Left hindlimb (tissue), 1 donor: ENCODE results near the gene TSPAN12.

Experiments used
- DNase-seq: peaks from one replicate; pipeline ENCODE4 v3.0.0-alpha.2; 2018

Gene TSPAN12

DNA sequence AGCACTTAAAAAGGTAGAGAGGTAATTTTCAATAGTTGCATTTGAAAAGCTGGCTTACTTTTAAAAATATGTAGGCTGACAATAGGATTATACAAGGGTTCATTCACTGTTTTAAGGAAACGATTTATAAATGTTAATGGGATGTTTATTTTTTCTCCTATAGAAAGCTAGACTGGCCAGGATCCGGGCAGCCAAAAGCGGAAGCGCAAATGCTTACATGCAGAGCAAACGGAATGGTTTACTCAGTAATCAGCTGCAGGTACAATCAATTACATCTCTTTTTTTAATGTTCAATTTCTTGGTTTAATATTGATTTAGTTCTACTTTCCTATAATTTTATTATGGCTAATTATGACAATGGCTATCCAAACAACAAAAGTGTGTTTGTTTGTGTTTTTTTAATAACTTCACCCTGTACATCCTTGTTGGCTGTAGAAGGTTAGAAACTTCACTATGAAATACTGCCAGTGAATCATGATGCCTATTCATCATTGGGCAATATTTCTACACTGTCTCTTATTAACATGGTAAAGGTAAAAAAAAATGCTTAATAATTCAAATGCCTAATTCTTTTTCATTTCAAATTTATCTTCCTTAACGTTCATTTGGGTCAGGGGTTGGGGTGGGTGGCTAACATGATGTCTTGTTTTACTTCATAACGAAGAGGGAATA lies 116.4 kb downstream of the TSPAN12 start:
- DNase-seq: no peak

DNA sequence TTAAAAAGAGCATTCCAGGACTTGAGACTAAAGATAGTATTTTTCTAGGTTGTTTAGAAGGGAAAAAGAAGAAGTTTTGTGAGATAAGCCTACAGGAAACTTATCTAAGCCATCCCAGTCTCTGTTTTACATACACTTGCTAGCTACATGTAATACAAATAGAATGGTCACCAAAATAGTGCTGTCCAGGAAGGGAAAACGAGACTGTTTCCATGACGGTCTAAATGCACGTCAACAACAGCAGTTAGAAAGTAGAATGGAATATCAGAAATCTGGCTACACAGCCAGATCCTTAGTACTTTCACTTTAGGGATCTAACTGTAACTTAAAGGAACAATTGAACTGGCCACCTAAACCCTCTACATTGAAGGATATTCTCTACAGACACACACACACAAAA lies 117.6 kb downstream of the TSPAN12 start:
- no peak for DNase-seq

DNA sequence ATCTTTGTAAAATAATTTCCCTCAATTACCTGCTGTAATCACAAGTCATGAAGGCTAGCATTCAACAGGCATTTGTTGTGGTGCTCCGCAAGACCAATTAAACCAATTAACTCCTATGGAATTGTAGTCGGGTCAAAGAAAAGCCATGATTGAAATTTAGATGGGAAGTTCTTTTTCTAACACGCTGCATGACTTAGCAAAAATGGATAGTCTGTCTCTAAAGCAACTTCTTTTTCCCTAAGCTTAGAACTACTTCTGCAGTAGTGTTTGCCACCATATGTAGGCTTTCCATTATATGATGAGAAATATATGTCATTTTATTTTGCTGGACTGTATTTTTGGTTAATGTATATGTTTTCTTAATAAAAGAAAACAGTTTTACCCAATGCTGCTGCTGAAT lies 119.1 kb downstream of the TSPAN12 start:
- no peak for DNase-seq
